ENCODE results near the gene SCAMP4.

- TF ChIP-seq CTCF (IDR thresholded peaks at IDR 0.05; ENCODE audit: insufficient read depth, low read length, poor library complexity, severe bottlenecking) (no peak), EZH2phosphoT487 (conservative IDR thresholded peaks at IDR 0.05; ENCODE audit: low read length) (no peak)
These were observed 65.0 kb downstream of the SCAMP4 start for GRCh38 chr19:1970003-1970805.

Data from SU-DHL-6 (cell line).